Measurements from ENCODE around the gene ARID3C. TPM values are rescaled to one million over a fixed set of nuclear protein-coding genes. Genes with fewer than 3 reads are reported as not detected.

The ARID3C gene
- total RNA-seq = 0.18 TPM in 1 of 2 replicates, not detected in the other

GRCh38 chr9:34628656-34629490 is at the start of gene ARID3C:
Gene ARID3C (minus strand): TSS chr9:34629066. CDS start chr9:34628014, 1,052 bp downstream.

GRCh38 chr9:34662526-34663302 is 33.8 kb upstream of the ARID3C start, which contains the start of gene CCL27:
Gene CCL27 (minus strand): TSS chr9:34662657. CDS start chr9:34662633, 24 bp downstream.

GRCh38 chr9:34651876-34652601 is 23.2 kb upstream of the ARID3C start, which contains the start of gene IL11RA:
Gene IL11RA (plus strand): TSS chr9:34652185. CDS start chr9:34655218, 3,033 bp downstream.

GRCh38 chr9:34646211-34647083 is 17.6 kb upstream of the ARID3C start, which contains the start of gene GALT:
Gene GALT (plus strand): TSS chr9:34646675. CDS start chr9:34646705, 30 bp downstream.

GRCh38 chr9:34637356-34638137 is 8.7 kb upstream of the ARID3C start, which contains the start of gene SIGMAR1:
Gene SIGMAR1 (minus strand): TSS chr9:34637787. CDS start chr9:34637697, 90 bp downstream.

GRCh38 chr9:34620061-34620994 is 8.5 kb downstream of the ARID3C start, which contains the start of gene DCTN3:
Gene DCTN3 (minus strand): TSS chr9:34620495. CDS start chr9:34620464, 31 bp downstream.

GRCh38 chr9:34611811-34612787 is 16.8 kb downstream of the ARID3C start, which contains the start of gene RPP25L:
Gene RPP25L (minus strand): TSS chr9:34612097. CDS start chr9:34611296, 801 bp downstream.

GRCh38 chr9:34589636-34590380 is 39.1 kb downstream of the ARID3C start, which contains the start of gene CNTFR:
Gene CNTFR (minus strand): TSS chr9:34589724. CDS start chr9:34568981, 20,743 bp downstream.

Other genes with a start within 250 kb of the ARID3C start
- 11.6 and 20.6 TPM in 2 replicates for gene FAM219A, start 170.5 kb downstream of the ARID3C start, total RNA-seq
- gene DNAI1, start 170.3 kb downstream of the ARID3C start, total RNA-seq = not detected in 2 replicates
- not detected in 2 replicates for gene ENHO, start 106.1 kb downstream of the ARID3C start, total RNA-seq
- gene CNTFR, start 39.3 kb downstream of the ARID3C start, total RNA-seq = not detected in 2 replicates
- gene RPP25L, start 17.0 kb downstream of the ARID3C start, total RNA-seq = 13.0 and 19.0 TPM in 2 replicates
- 71.5 and 74.2 TPM in 2 replicates for gene DCTN3, start 8.6 kb downstream of the ARID3C start, total RNA-seq
- gene SIGMAR1, start 8.7 kb upstream of the ARID3C start, total RNA-seq = 84.9 and 103 TPM in 2 replicates
- gene GALT, start 17.6 kb upstream of the ARID3C start, total RNA-seq = 19.7 and 30.9 TPM in 2 replicates
- gene IL11RA, start 23.1 kb upstream of the ARID3C start, total RNA-seq = 9.0 and 27.0 TPM in 2 replicates
- 0.14 and 0.59 TPM in 2 replicates for gene CCL27, start 33.6 kb upstream of the ARID3C start, total RNA-seq
- gene CCL19, start 62.2 kb upstream of the ARID3C start, total RNA-seq = not detected in 2 replicates
- gene CCL21, start 81.1 kb upstream of the ARID3C start, total RNA-seq = not detected in 2 replicates

All from smooth muscle cell of the umbilical artery (primary cell).